ENCODE measurements around the gene TXNRD1.

The TXNRD1 gene

DNA sequence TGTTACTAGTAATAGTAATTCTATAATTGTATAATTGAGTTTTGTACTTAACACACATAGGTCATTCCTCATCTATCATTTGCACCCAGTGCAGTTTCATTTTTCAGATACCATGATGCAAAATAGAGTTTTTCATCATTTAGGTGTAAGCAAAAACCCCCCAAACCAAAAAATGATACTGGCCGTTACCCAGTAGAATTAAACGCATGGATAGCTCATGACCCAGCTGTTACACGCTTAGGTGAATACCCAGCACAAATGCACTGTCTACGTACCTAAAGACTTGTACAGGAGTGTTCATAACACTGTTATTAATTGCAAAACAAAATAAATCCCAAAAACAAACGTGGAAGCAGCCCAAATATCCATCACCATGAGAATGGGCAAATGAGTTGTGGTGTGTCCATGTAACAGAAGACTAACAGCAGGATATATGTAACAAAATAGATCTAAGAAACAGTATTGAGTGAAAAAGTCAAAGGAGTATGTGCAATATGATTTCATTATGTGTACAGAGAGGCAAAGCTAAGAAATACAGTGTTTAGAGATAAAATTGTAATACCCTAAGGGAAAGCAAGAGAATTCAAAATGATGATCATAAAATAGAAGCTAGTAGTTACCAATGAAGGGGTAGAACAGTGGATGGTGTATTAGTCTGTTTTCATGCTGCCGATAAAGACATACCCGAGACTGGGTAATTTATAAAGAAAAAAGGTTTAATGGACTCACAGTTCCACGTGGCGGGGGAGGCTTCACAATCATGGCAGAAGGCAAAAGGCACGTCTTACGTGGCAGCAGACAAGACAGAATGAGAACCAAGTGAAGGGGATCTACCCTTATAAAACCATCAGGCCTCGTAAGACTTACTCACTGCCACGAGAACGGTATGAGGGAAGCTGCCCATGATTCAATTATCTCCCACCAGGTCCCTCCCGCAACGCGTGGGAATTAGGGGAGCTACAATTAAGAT, 137.7 kb downstream of the TXNRD1 start:
- DNase-seq (ENCODE audit: low read depth) = no peak
- no peak overlapping the region for H3K4me3 ChIP-seq (replicated peaks; ENCODE audit: low read depth, low read length)
- TF ChIP-seq, protein P1, sequence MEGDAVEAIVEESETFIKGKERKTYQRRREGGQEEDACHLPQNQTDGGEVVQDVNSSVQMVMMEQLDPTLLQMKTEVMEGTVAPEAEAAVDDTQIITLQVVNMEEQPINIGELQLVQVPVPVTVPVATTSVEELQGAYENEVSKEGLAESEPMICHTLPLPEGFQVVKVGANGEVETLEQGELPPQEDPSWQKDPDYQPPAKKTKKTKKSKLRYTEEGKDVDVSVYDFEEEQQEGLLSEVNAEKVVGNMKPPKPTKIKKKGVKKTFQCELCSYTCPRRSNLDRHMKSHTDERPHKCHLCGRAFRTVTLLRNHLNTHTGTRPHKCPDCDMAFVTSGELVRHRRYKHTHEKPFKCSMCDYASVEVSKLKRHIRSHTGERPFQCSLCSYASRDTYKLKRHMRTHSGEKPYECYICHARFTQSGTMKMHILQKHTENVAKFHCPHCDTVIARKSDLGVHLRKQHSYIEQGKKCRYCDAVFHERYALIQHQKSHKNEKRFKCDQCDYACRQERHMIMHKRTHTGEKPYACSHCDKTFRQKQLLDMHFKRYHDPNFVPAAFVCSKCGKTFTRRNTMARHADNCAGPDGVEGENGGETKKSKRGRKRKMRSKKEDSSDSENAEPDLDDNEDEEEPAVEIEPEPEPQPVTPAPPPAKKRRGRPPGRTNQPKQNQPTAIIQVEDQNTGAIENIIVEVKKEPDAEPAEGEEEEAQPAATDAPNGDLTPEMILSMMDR (IDR thresholded peaks at IDR 0.05; ENCODE audit: low read length, missing control alignments) = no peak

DNA sequence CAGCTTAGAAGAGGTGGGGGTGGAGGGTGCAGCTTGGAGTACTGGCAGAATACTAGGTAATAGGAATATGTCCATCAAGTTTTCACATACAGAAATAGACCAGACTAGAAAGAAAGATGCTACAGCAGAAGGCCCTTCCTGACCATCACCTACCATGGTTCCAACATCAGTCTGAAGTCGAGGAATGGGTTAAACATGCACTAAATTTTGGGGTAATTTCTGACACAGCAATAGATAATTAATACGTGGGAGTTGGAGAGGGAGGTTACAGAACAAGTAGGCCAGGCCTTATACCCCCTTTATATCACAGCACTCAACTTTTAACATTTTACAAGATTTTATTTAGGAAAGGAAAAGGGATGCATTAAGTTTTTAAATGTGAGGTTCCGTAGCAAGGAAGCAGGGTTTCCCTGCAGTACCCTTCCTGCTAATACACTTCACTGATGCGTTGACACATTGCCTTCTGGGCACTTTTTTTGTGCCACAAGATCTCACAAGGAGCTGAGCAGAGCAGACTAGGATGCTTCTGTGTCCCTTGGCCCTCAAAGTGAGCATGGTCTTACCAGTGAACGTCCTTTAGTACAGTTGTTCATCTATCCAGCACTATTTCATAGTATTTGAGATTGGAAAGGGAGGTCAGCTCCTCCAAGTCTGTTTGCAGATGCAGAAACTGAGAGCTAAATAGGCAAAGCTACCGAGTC, 138.7 kb downstream of the TXNRD1 start:
- TF ChIP-seq, protein P1 (IDR thresholded peaks at IDR 0.05; ENCODE audit: low read length, missing control alignments) = no peak
- H3K4me3 ChIP-seq (replicated peaks; ENCODE audit: low read depth, low read length) = no peak overlapping the region
- DNase-seq (ENCODE audit: low read depth) = no peak

DNA sequence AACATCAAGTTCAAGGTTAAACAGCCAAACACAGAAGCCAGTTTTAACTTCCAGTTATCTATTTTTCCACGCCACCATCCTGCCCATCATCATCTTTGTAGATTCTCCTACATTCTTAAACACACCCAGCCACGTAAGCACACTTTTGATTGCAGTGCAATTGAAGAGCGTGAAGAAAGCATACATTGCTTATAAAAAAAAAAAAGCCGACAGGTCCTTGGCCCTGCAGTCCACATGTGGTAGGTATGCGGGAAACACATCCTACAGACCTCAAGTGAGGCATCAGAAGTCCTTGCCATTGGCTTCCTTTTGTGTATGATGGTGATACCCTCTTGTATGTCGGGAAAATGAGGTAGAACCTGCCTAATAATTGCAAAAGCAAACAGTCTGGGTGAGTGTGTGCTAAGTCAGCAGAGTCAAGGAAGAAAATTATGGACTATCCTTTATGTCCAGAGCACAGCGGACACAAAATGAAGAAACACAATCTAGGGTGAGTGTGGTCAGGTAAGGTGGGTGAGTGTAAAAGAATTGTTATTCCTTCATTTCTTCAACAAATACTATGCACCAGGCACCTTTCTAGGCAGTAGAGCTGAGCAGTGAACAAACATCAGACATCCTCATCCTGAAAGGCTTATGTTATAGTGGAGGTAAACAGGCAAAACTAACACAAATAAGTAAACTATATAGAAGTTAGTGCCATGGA, 139.4 kb downstream of the TXNRD1 start:
- TF ChIP-seq, protein P1 (IDR thresholded peaks at IDR 0.05; ENCODE audit: low read length, missing control alignments) = no peak
- H3K4me3 ChIP-seq (replicated peaks; ENCODE audit: low read depth, low read length) = no peak overlapping the region
- no peak for DNase-seq (ENCODE audit: low read depth)

DNA sequence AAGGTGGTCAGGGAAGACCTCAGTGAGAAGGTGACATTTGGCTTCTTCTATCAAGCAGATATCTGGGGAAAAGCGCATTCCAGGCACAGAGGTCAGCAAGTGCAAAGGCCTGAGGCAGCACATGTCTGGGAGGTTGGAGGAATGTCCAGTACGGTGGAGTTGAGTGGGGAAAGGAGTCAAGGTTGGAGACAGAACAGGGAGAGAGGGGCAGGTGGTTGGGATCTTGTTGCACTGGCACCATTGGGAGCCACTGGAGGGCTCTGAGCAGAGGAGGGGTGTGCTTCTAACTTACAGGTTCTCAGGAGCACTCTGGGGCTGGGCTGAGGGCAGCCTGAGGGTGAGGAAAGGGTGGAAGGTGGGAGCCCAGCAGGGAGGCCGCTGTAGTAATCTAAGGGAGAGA, 140.1 kb downstream of the TXNRD1 start:
- H3K4me3 ChIP-seq (replicated peaks; ENCODE audit: low read depth, low read length) = no peak overlapping the region
- TF ChIP-seq, protein P1 (IDR thresholded peaks at IDR 0.05; ENCODE audit: low read length, missing control alignments) = no peak
- no peak for DNase-seq (ENCODE audit: low read depth)

DNA sequence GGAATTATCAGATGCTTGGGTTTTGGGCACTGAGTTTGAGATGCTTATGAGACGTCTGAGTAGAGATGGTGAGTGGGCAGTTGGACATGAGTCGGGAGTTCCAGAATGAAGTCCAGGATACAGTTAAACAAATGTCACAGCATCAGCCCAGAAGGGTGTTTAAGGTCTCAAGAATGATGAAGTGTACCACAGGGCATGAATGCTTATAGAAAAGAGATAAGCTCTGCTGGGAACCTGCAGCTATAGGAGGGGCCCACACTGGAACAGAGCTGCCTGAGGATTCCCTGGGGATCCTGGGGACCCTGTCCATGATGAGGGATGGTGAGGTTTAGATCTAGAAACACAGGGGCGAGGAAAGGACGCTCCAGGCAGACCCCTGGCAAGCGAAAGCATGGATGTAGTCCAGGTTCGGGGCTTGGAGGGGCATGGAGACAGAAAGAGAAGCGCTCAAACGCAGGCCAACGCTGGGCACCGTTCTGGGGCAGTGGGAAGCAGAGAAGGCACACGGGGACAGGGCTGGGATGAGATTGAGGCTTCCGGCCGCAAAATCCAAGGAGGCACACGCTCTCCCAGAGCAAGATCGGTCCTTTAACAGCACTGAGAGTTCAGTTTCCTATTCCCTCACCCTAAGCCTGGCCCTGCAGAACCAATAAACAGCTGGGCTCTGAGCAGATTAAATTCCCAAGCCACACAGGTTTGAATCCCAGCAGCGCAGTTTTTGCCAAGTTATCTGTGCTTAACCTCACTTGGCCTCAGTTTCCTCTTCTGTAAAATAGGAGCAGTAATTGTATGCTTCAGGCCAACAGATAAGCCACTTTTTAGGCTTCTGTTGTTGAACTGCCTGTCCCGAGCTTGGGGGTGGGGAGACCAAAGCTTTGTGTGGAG, 140.9 kb downstream of the TXNRD1 start:
- TF ChIP-seq, protein P1 (IDR thresholded peaks at IDR 0.05; ENCODE audit: low read length, missing control alignments) = no peak
- no peak overlapping the region for H3K4me3 ChIP-seq (replicated peaks; ENCODE audit: low read depth, low read length)

DNA sequence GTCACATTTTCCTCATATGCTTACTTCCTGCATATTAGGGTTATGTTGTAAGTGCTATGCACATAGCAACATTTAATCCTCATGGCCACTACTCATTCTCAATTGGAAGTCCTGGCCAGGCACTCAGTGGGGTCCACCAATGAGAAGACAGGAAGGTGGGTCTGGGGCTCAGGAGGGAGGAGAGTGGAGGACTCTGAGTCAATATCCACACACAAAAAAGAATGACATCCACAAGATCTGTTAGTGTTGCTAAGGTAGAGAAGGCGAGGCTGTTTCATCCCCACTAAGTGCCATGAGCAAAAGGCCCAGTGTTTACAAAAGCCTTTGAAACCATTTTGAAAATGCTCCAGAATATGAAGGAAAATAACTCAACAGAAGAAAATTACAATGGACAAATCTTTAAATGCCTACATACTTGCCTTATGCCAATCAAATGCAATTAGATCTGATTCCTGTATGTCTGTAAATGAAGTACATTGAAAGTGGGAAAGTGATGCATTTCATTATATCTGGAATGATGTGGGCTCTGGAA, 141.9 kb downstream of the TXNRD1 start:
- no peak overlapping the region for H3K4me3 ChIP-seq (replicated peaks; ENCODE audit: low read depth, low read length)
- TF ChIP-seq, protein P1 (IDR thresholded peaks at IDR 0.05; ENCODE audit: low read length, missing control alignments) = no peak
- DNase-seq (ENCODE audit: low read depth) = peak; percentile 79

More for the DNA sequence above, 140.9 kb downstream of the TXNRD1 start:
- peak; percentile 60 for DNase-seq (ENCODE audit: low read depth)
